Neural cell (in vitro differentiated cells): Measurements from ENCODE around the gene GAA. TPM values are rescaled to one million over a fixed set of nuclear protein-coding genes. Genes with fewer than 3 reads are reported as not detected.
"Not testable (repeated sequence)": the region's sequence is repeated elsewhere in the genome, so short reads cannot be mapped to it uniquely, and the experiment has no call there.

Experiments used
- H2AFZ ChIP-seq: fragments of 200-600, 300-800 bp; sonication (generic), shearing (Covaris generic); 2 replicates; pipeline ENCODE4 v1.6.0; 2014; ENCODE audit warnings: low read depth, mild to moderate bottlenecking, antibody characterized with exemption, low read length, moderate library complexity
- H3F3A ChIP-seq: fragments of 200-600 bp; shearing (Covaris generic); 2 replicates; pipeline ENCODE4 v1.6.1; 2016; ENCODE audit warnings: mild to moderate bottlenecking, moderate library complexity, mixed read lengths, antibody characterized with exemption, low read length; ENCODE audit not compliant: insufficient read depth, poor library complexity, severe bottlenecking
- H3K27ac ChIP-seq: fragments of 200-600, 300-800 bp; sonication (generic), shearing (Covaris generic); 2 replicates; pipeline ENCODE4 v1.5.1; 2014; ENCODE audit warnings: mild to moderate bottlenecking, low read length, moderate library complexity
- H3K27me3 ChIP-seq: fragments of 300-800, 200-600 bp; sonication (generic), shearing (Covaris generic); 2 replicates; pipeline ENCODE4 v1.6.0; 2014; ENCODE audit warnings: mild to moderate bottlenecking, low read depth, low read length, moderate library complexity; ENCODE audit not compliant: insufficient read depth
- H3K36me3 ChIP-seq: fragments of 300-800, 200-600 bp; sonication (generic), shearing (Covaris generic); 2 replicates; pipeline ENCODE4 v1.5.1; 2014; ENCODE audit warnings: mild to moderate bottlenecking, antibody characterized with exemption, low read length, moderate library complexity; ENCODE audit not compliant: insufficient read depth
- H3K4me2 ChIP-seq: fragments of 300-800, 200-600 bp; sonication (generic), shearing (Covaris generic); 2 replicates; pipeline ENCODE4 v1.6.0; 2014; ENCODE audit warnings: mild to moderate bottlenecking, low read length
- H3K4me3 ChIP-seq: fragments of 300-800, 200-600 bp; sonication (generic), shearing (Covaris generic); 2 replicates; pipeline ENCODE4 v1.5.1; 2014; ENCODE audit warnings: mild to moderate bottlenecking, low read length, moderate library complexity
- H3K79me2 ChIP-seq: fragments of 200-600 bp; shearing (Covaris generic); replicated peaks from 2 replicates; pipeline ENCODE4 v1.6.0; 2014; ENCODE audit warnings: mild to moderate bottlenecking, low read length, moderate library complexity; ENCODE audit not compliant: insufficient read depth
- H3K9ac ChIP-seq: fragments of 300-800, 200-600 bp; sonication (generic), shearing (Covaris generic); 2 replicates; pipeline ENCODE4 v1.6.1; 2016; ENCODE audit warnings: mild to moderate bottlenecking, low read length, mixed read lengths
- H3K9me2 ChIP-seq: fragments of 200-600 bp; shearing (Covaris generic); 2 replicates; pipeline ENCODE4 v1.6.1; 2016; ENCODE audit warnings: mild to moderate bottlenecking, low read length, mixed read lengths; ENCODE audit not compliant: insufficient read depth
- H3K9me3 ChIP-seq: fragments of 200-600, 300-800 bp; sonication (generic), shearing (Covaris generic); 2 replicates; pipeline ENCODE4 v1.6.1; 2016; ENCODE audit warnings: mild to moderate bottlenecking, mixed run types, low read length, moderate library complexity, mixed read lengths
- H4K20me1 ChIP-seq: fragments of 200-600 bp; shearing (Covaris generic); 2 replicates; pipeline ENCODE4 v1.6.1; 2016; ENCODE audit warnings: mild to moderate bottlenecking, mixed run types; ENCODE audit not compliant: insufficient read depth
- EP300 ChIP-seq: fragments of 450-650 bp; conservative IDR thresholded peaks from 2 replicates; pipeline ENCODE4 v1.6.1; 2014; ENCODE audit warnings: antibody characterized with exemption, mild to moderate bottlenecking, moderate library complexity; ENCODE audit not compliant: poor library complexity, severe bottlenecking
- EZH2 ChIP-seq: fragments of 200-600, 300-800 bp; shearing (Covaris generic), sonication (generic); IDR thresholded peaks from 2 replicates; pipeline ENCODE4 v1.6.1; 2014; ENCODE audit warnings: antibody characterized with exemption, low read length, borderline replicate concordance, mild to moderate bottlenecking; ENCODE audit not compliant: insufficient read depth, poor library complexity, severe bottlenecking
- MXI1 ChIP-seq: fragments of 450-650 bp; conservative IDR thresholded peaks from 2 replicates; pipeline ENCODE4 v1.6.1; 2014; ENCODE audit warnings: antibody characterized with exemption, mild to moderate bottlenecking; ENCODE audit not compliant: poor library complexity, severe bottlenecking
- POLR2AphosphoS5 ChIP-seq: IDR thresholded peaks from 2 replicates; pipeline ENCODE4 v1.6.1; 2012
- RAD21 ChIP-seq: fragments of 450-650 bp; conservative IDR thresholded peaks from 2 replicates; pipeline ENCODE4 v1.6.1; 2014; ENCODE audit warnings: antibody characterized with exemption, mild to moderate bottlenecking, moderate library complexity
- SMC3 ChIP-seq: fragments of 450-650 bp; conservative IDR thresholded peaks from 2 replicates; pipeline ENCODE4 v1.6.1; 2014; ENCODE audit warnings: antibody characterized with exemption, mild to moderate bottlenecking, moderate library complexity; ENCODE audit not compliant: poor library complexity
- TAF1 ChIP-seq: IDR thresholded peaks from 2 replicates; pipeline ENCODE4 v1.6.1; 2012; ENCODE audit warnings: low read depth
- polyA plus RNA-seq: library from polyadenylated mRNA; depleted of rRNA; stranded (reverse); fragments of >200 nt; gene quantifications from 2 replicates; pipeline ENCODE4 v1.2.3, GENCODE V29; 2014
- TF ChIP-seq, protein P1 (sequence below): fragments of 450-650 bp; IDR thresholded peaks from 2 replicates; pipeline ENCODE4 v1.5.1; 2014; ENCODE audit warnings: antibody characterized with exemption, mild to moderate bottlenecking, moderate library complexity; ENCODE audit not compliant: poor library complexity, severe bottlenecking
- TF ChIP-seq, protein P2 (sequence below): IDR thresholded peaks from 2 replicates; pipeline ENCODE4 v1.6.1; 2012; ENCODE audit warnings: borderline replicate concordance

Gene GAA
- polyA plus RNA-seq, 1 donor from 2014 or later = 58.9 TPM

DNA sequence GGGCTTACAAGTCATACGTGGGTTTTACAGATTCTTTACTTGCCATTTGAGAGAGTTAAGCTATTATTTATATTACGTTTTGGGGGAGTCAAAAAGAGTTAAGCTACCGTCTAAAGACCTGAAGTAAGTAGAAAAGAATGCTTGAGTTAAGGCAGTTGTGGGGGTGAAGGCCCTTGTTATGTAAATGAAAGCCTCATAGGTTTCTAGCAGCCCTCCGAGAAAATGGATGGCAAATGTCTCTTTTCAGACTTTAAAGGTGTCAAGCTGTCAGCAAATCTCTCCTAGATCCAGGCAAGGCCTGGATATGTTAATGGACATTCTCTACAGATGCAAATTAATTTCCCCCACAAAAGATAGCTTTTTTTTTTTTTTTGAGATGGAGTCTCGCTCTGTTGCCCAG lies 52.8 kb downstream of the GAA start:
- no peak overlapping the region for H3K9ac ChIP-seq

DNA sequence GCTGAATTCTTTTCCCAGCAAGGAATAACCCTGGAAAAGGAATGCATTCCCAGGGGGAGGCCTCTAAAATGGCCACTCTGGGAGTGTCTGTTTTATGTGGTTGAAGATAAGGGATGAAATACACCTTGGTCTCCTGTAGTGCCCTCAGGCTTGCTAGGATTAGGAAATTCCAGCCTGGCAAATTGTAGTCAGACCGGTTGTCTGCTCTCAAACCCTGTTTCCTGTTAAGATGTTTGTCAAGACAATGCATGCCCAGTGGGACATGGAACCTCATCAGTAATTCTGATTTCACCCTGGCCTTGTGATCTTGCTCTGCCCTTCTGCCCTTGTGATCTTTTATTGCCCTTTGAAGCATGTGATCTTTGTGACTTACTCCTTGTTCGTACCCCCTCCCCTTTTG lies 54.2 kb downstream of the GAA start:
- H3K9me3 ChIP-seq, H3K27ac ChIP-seq, H3K4me3 ChIP-seq, H4K20me1 ChIP-seq, H3K27me3 ChIP-seq, H3K79me2 ChIP-seq, H3K9me2 ChIP-seq, H3K4me2 ChIP-seq, H3K36me3 ChIP-seq, H3F3A ChIP-seq, H2AFZ ChIP-seq, H3K9ac ChIP-seq: not testable (repeated sequence)

More for the DNA sequence above, 52.8 kb downstream of the GAA start:
- H4K20me1 ChIP-seq = no peaks in the 10 kb centered on the region
- H3K9me2 ChIP-seq = no peaks in the 10 kb centered on the region
- no peaks in the 10 kb centered on the region for H3K79me2 ChIP-seq
- TF ChIP-seq, protein P1, sequence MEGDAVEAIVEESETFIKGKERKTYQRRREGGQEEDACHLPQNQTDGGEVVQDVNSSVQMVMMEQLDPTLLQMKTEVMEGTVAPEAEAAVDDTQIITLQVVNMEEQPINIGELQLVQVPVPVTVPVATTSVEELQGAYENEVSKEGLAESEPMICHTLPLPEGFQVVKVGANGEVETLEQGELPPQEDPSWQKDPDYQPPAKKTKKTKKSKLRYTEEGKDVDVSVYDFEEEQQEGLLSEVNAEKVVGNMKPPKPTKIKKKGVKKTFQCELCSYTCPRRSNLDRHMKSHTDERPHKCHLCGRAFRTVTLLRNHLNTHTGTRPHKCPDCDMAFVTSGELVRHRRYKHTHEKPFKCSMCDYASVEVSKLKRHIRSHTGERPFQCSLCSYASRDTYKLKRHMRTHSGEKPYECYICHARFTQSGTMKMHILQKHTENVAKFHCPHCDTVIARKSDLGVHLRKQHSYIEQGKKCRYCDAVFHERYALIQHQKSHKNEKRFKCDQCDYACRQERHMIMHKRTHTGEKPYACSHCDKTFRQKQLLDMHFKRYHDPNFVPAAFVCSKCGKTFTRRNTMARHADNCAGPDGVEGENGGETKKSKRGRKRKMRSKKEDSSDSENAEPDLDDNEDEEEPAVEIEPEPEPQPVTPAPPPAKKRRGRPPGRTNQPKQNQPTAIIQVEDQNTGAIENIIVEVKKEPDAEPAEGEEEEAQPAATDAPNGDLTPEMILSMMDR = no peak
- no peak for TF ChIP-seq RAD21
- no peak for TF ChIP-seq POLR2AphosphoS5
- TF ChIP-seq, protein P2, sequence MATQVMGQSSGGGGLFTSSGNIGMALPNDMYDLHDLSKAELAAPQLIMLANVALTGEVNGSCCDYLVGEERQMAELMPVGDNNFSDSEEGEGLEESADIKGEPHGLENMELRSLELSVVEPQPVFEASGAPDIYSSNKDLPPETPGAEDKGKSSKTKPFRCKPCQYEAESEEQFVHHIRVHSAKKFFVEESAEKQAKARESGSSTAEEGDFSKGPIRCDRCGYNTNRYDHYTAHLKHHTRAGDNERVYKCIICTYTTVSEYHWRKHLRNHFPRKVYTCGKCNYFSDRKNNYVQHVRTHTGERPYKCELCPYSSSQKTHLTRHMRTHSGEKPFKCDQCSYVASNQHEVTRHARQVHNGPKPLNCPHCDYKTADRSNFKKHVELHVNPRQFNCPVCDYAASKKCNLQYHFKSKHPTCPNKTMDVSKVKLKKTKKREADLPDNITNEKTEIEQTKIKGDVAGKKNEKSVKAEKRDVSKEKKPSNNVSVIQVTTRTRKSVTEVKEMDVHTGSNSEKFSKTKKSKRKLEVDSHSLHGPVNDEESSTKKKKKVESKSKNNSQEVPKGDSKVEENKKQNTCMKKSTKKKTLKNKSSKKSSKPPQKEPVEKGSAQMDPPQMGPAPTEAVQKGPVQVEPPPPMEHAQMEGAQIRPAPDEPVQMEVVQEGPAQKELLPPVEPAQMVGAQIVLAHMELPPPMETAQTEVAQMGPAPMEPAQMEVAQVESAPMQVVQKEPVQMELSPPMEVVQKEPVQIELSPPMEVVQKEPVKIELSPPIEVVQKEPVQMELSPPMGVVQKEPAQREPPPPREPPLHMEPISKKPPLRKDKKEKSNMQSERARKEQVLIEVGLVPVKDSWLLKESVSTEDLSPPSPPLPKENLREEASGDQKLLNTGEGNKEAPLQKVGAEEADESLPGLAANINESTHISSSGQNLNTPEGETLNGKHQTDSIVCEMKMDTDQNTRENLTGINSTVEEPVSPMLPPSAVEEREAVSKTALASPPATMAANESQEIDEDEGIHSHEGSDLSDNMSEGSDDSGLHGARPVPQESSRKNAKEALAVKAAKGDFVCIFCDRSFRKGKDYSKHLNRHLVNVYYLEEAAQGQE = no peak
- H3F3A ChIP-seq = no peaks in the 10 kb centered on the region
- H3K27ac ChIP-seq = no peak overlapping the region
- no peak overlapping the region for H2AFZ ChIP-seq
- H3K27me3 ChIP-seq = no peaks in the 10 kb centered on the region
- no peaks in the 10 kb centered on the region for H3K36me3 ChIP-seq
- H3K4me2 ChIP-seq = no peak overlapping the region
- H3K9me3 ChIP-seq = no peaks in the 10 kb centered on the region
- no peak overlapping the region for H3K4me3 ChIP-seq

DNA sequence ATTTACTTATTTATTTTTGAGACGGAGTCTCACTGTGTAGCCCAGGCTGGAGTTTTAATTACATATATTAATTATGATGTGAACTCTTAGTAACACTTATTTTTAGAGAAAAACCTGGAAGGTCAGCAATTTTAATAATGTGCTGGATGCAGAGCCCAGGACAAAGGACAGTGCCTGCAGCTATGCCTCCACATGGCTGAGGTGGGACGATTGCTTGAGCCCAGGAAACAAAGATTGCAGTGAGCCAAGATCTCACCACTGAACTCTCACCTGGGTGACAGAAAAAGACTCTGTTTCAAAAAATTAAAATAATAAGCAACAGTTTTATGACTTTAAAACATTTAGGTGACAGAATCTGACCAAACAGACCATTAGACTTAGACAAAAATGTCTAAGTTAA lies 57.5 kb downstream of the GAA start:
- Histone ChIP-seq H3K27ac (no peak overlapping the region), H2AFZ (no peak overlapping the region), H3K4me2 (no peak overlapping the region), H3K9me3 (no peaks in the 10 kb centered on the region), H3K27me3 (no peaks in the 10 kb centered on the region), H3K4me3 (no peak overlapping the region), H3K9ac (no peak overlapping the region), H3F3A (no peaks in the 10 kb centered on the region), H3K9me2 (no peaks in the 10 kb centered on the region), H3K36me3 (no peaks in the 10 kb centered on the region), H4K20me1 (no peaks in the 10 kb centered on the region), H3K79me2 (no peaks in the 10 kb centered on the region)
- no peak for TF ChIP-seq EZH2
- no peak for TF ChIP-seq SMC3
- no peak for TF ChIP-seq TAF1
- TF ChIP-seq MXI1 = no peak
- TF ChIP-seq, protein P1 = no peak
- TF ChIP-seq RAD21 = no peak
- TF ChIP-seq, protein P2 = no peak
- no peak for TF ChIP-seq POLR2AphosphoS5
- no peak for TF ChIP-seq EP300
